Choroid plexus epithelial cell (primary cell): ENCODE results near the gene PDE8B.

Experiments
- DNase-seq: peaks from one replicate; pipeline ENCODE4 v3.0.0-alpha.2; 2010; ENCODE audit warnings: low read depth
- H3K4me3 ChIP-seq: 2 replicates; pipeline ENCODE4 v1.5.1; 2011; ENCODE audit warnings: low read depth, mild to moderate bottlenecking, control low read depth, low read length, moderate library complexity
- TF ChIP-seq, protein P1 (sequence below): conservative IDR thresholded peaks from 2 replicates; pipeline ENCODE4 v1.5.1; 2011; ENCODE audit warnings: low read depth, mild to moderate bottlenecking, control low read depth, inconsistent platforms, low read length, moderate library complexity

Gene PDE8B

DNA sequence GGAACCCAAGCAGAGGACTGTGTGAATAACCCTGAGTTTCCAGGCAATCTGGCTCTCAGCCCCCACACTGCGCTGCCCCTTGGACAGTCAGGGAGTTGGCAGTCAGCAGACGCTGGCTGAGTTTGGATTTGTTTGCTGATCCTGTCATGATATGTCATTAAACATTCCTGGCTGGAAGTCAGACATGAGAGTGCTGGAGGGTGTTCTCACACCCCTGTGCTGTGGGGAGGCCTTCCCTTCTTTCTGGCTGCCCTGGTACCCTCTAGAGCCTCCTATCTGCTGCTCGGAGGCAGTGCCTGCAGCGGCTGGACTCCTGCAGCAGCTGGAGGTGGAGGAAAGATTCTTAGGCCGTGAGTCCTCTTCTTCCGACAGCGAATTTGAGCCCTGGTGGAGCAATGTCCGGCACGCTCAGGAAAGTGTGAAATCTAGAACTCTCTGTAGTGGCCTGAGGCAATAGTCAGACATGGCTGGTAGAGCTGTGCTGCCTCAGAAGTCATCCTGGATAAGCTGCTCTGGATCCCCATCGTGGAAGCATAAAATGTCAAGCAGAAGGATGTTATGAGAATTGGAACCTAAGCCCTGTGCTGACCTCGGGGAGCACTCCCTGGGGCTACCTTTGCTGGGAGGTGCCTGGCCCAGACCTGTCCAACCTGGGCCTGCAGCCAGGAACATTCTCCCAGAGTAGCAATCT lies 72.0 kb downstream of the PDE8B start:
- peak; percentile 52 for DNase-seq
- TF ChIP-seq, protein P1, sequence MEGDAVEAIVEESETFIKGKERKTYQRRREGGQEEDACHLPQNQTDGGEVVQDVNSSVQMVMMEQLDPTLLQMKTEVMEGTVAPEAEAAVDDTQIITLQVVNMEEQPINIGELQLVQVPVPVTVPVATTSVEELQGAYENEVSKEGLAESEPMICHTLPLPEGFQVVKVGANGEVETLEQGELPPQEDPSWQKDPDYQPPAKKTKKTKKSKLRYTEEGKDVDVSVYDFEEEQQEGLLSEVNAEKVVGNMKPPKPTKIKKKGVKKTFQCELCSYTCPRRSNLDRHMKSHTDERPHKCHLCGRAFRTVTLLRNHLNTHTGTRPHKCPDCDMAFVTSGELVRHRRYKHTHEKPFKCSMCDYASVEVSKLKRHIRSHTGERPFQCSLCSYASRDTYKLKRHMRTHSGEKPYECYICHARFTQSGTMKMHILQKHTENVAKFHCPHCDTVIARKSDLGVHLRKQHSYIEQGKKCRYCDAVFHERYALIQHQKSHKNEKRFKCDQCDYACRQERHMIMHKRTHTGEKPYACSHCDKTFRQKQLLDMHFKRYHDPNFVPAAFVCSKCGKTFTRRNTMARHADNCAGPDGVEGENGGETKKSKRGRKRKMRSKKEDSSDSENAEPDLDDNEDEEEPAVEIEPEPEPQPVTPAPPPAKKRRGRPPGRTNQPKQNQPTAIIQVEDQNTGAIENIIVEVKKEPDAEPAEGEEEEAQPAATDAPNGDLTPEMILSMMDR: peak; percentile 29
- H3K4me3 ChIP-seq: no peak overlapping the region

DNA sequence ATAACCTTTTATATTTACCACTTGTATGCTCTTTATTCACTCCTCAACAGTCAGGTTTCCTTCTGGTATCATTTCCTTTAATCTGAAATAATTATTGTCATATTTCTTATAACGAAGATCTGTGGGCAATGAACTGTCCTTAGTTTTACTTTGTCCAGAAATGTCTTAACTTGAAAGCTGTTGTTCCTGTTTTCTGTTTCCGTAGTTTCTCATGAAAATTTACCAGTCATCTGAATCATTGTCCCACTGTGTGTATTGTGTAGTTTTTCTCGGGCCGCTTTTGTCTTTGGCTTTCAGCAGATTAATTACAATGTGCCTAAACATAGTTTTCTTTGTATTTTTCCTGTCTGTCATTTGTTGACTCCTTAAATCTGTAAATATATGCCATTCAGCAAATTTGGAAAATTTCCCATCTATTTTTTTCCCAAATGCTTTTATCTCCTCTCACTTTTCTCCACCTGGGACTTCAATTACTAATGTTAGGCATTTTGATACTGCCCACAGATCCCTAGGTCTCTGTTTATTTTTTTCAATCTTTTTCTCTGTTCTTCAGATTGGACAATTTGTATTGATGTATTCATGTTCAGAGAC lies 74.9 kb downstream of the PDE8B start:
- no peak overlapping the region for H3K4me3 ChIP-seq
- TF ChIP-seq, protein P1: no peak
- no peak for DNase-seq

DNA sequence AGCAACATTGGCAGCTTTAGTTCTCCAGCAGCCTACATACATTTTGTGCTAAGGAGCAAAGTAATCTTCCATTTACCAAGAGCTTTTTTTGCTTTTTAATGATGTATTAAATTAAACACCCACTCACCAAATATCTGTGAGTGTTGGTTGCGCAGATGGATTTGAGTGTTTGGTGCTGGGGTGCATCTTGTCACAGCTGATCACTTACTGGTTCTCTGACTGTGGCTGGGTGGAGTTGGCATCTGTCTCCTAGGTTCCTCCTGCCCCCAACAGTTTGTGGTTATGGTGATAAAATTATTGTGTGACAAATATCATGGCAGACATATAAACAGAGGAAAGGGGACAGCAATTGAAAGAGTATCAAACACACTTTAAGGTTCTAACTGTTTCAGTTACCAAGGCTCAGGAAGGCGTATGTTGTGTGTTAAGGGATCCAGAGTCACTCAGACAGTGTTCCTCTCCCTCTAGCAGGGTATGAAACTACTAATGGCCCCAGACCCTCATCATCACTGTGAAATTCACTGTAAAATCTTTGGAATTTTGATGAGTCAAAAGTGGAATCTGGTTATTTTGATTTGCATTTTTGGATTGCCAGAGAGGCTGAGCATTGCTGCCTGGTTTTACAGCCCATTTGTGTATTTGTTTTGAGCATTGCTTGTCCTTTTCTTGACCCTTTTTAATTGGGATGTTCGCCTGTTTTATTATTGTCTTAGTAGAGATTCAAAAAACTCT lies 81.7 kb downstream of the PDE8B start:
- H3K4me3 ChIP-seq: no peak overlapping the region
- DNase-seq: peak; percentile 30

DNA sequence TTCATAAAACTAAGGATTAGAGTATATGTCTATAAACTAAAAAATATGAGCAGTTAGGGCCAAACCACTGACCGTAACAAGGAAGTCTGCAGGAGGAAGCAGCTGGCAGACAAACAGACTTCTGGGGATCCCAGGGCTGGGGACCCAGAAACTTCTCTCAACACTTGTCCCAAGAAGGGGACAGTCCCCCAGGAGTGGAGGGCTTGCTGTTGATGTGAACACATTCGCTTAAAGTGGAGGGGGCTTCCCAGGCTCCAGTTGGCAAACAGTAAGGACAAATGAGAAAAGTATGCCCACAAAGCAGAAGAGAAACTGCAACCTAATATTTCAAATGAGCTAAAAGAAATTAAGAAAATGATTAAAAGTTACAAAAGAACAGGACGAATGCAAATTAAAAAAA lies 83.7 kb downstream of the PDE8B start:
- no peak for DNase-seq
- H3K4me3 ChIP-seq: no peak overlapping the region
- TF ChIP-seq, protein P1: no peak

More for the DNA sequence above, 81.7 kb downstream of the PDE8B start:
- TF ChIP-seq, protein P1: no peak

DNA sequence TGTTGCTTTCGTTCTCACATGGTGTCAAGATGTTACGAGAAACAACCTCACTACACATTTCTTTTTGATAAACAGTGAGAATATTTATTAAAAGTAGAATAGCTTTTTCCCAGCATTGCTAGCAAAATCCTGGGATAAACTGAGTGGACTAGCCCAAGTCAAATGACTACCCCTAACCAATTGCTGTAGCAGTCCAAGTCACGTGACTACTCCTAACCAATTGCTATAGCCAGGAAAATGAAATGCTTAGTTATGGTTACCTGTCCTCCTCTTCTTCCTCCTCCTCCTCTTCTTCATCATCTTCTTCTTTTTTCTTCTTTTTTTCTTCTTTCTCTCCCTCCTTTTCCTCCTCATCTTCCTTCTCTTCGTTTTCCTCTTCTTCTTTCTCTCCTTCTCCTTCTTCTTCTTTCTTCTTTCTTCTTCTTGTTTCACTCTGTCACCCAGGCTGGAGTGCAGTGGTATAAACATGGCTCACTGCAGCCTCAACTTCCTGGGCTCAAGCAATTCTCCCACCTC lies 85.4 kb downstream of the PDE8B start:
- H3K4me3 ChIP-seq: no peak overlapping the region
- no peak for DNase-seq
- TF ChIP-seq, protein P1: no peak

DNA sequence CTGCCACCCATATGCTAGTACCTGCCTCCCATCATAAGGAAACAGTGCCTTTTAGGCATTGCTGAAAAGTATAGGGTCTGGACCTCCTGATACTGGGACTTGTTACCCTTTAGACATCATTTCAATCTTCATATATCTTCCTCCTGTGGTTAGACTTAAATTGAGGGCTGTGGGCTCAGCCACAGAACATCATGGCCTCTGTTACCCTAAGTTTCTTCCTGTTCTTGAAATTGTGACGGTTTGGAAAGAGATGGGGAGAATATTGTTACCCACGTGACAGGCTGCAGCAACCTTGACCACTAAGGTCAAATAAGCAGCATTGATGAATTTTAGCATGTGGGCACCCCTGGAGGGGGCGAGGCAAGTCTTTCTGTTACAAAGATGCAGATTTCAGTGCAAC lies 87.7 kb downstream of the PDE8B start:
- H3K4me3 ChIP-seq: no peak overlapping the region
- DNase-seq: no peak
- TF ChIP-seq, protein P1: no peak
